GM18517 (cell line): ENCODE data around the gene HELZ2.
"Not testable (repeated sequence)": the region's sequence is repeated elsewhere in the genome, so short reads cannot be mapped to it uniquely, and the experiment has no call there.

Experiments
- ATAC-seq: cut with Tn5 transposase; IDR thresholded peaks from one replicate; pipeline ENCODE4 v1.9.1; 2021; ENCODE audit warnings: mild to moderate bottlenecking, moderate library complexity; ENCODE audit not compliant: unreplicated experiment

Gene HELZ2

GRCh38 chr20:63574156-63574828 is at the start of gene HELZ2:
TSS of gene HELZ2 (minus strand) at chr20:63574239. CDS start at chr20:63572385, 1,854 bp downstream.
- no peak for ATAC-seq

GRCh38 chr20:63622732-63623131 is 48.7 kb upstream of the HELZ2 start:
- ATAC-seq = no peak

- no peak for ATAC-seq
These were observed 48.1 kb upstream of the HELZ2 start for GRCh38 chr20:63622096-63622495.

- ATAC-seq = no peak
These were observed 47.0 kb upstream of the HELZ2 start for GRCh38 chr20:63620991-63621390.

- no peak for ATAC-seq
These were observed 45.5 kb upstream of the HELZ2 start for GRCh38 chr20:63619505-63619904.

- ATAC-seq = no peak
These were observed 45.0 kb upstream of the HELZ2 start for GRCh38 chr20:63619086-63619485.

GRCh38 chr20:63618291-63618980 is 44.4 kb upstream of the HELZ2 start:
- ATAC-seq = no peak

- no peak for ATAC-seq
These were observed 43.8 kb upstream of the HELZ2 start for GRCh38 chr20:63617876-63618265.

- ATAC-seq = no peak
These were observed 43.2 kb upstream of the HELZ2 start for GRCh38 chr20:63617092-63617875.

GRCh38 chr20:63613863-63614594 is 40.0 kb upstream of the HELZ2 start:
- not testable (repeated sequence) for ATAC-seq

- ATAC-seq = no peak
These were observed 38.4 kb upstream of the HELZ2 start for GRCh38 chr20:63612276-63612931.

- ATAC-seq = no peak
These were observed 37.6 kb upstream of the HELZ2 start for GRCh38 chr20:63611646-63612045.

- ATAC-seq = no peak
These were observed 36.8 kb upstream of the HELZ2 start for GRCh38 chr20:63610581-63611435.

GRCh38 chr20:63606686-63607085 is 32.6 kb upstream of the HELZ2 start:
- no peak for ATAC-seq

GRCh38 chr20:63602321-63602720 is 28.3 kb upstream of the HELZ2 start:
- ATAC-seq = no peak

- not testable (repeated sequence) for ATAC-seq
These were observed 27.6 kb upstream of the HELZ2 start for GRCh38 chr20:63601679-63602078.

GRCh38 chr20:63599396-63600050 is 25.5 kb upstream of the HELZ2 start:
- ATAC-seq = no peak

- ATAC-seq = no peak
These were observed 24.7 kb upstream of the HELZ2 start for GRCh38 chr20:63598479-63599395.
